ENCODE results near the gene MORF4L1. TPM values are rescaled to one million over a fixed set of nuclear protein-coding genes. Genes with fewer than 3 reads are reported as not detected.

The MORF4L1 gene
- total RNA-seq, 4 donors from 2014 or later, result 106 to 955 (median 278) TPM

- Histone ChIP-seq H3K36me3 (no peaks in the 10 kb centered on the region), H3K4me3 (no peak overlapping the region), H3K27ac (peak overlapping the region; percentile 72 to 80), H3K9me3 (no peaks in the 10 kb centered on the region), H3K27me3 (no peaks in the 10 kb centered on the region), H3K4me1 (peaks cover 13 to 15% of the 10 kb centered on the region in 2 donors)
- intact Hi-C loops (cut with DNase I; ENCODE audit: low total_unique reads), result no loop called here
- DNase-seq, result no peak
- TF ChIP-seq POLR2A (IDR thresholded peaks at IDR 0.05), result no peak
- TF ChIP-seq, protein P1, sequence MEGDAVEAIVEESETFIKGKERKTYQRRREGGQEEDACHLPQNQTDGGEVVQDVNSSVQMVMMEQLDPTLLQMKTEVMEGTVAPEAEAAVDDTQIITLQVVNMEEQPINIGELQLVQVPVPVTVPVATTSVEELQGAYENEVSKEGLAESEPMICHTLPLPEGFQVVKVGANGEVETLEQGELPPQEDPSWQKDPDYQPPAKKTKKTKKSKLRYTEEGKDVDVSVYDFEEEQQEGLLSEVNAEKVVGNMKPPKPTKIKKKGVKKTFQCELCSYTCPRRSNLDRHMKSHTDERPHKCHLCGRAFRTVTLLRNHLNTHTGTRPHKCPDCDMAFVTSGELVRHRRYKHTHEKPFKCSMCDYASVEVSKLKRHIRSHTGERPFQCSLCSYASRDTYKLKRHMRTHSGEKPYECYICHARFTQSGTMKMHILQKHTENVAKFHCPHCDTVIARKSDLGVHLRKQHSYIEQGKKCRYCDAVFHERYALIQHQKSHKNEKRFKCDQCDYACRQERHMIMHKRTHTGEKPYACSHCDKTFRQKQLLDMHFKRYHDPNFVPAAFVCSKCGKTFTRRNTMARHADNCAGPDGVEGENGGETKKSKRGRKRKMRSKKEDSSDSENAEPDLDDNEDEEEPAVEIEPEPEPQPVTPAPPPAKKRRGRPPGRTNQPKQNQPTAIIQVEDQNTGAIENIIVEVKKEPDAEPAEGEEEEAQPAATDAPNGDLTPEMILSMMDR (IDR thresholded peaks at IDR 0.05), result no peak
These were observed 45.2 kb downstream of the MORF4L1 start for GRCh38 chr15:78917888-78918287.

- TF ChIP-seq, protein P1 (IDR thresholded peaks at IDR 0.05), result no peak
- TF ChIP-seq POLR2A (IDR thresholded peaks at IDR 0.05), result no peak
These were observed 48.8 kb downstream of the MORF4L1 start for GRCh38 chr15:78921517-78921916.

DNA sequence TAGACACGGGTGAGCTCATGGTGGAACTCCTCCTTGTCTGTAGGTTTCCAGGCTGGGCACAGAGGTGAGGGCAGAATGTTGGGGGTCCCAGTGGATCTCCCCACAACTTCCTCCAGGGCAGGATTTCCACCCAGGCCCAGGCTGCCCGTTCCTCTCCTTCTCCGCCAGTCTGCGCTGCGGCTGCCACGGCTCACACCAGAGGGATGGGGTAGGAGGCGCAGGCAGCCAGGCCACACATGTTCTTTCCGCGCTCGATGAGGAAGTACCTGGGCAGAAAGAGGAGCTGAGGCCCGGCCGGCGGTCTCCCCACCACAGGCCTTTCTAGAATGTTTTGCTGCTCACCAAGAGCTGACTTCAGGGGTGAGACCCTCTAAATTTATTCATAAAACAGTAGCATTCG lies 49.2 kb downstream of the MORF4L1 start:
- Histone ChIP-seq H3K27ac (no peak overlapping the region), H3K4me3 (no peak overlapping the region), H3K4me1 (peaks cover 0 to 5% of the 10 kb centered on the region in 2 donors), H3K36me3 (no peaks in the 10 kb centered on the region), H3K9me3 (no peaks in the 10 kb centered on the region), H3K27me3 (no peaks in the 10 kb centered on the region)
- no peak for DNase-seq
- TF ChIP-seq, protein P1 (IDR thresholded peaks at IDR 0.05), result no peak
- TF ChIP-seq POLR2A (IDR thresholded peaks at IDR 0.05), result no peak
- intact Hi-C loops (cut with DNase I; ENCODE audit: low total_unique reads), result no loop called here

More at GRCh38 chr15:78921517-78921916, 48.8 kb downstream of the MORF4L1 start:
- peaks cover 0 to 5% of the 10 kb centered on the region in 2 donors for H3K4me1 ChIP-seq
- intact Hi-C loops (cut with DNase I; ENCODE audit: low total_unique reads), result no loop called here
- H3K4me3 ChIP-seq, result no peak overlapping the region
- H3K27me3 ChIP-seq, result no peaks in the 10 kb centered on the region
- H3K27ac ChIP-seq, result no peak overlapping the region
- DNase-seq, result no peak
- H3K9me3 ChIP-seq, result no peaks in the 10 kb centered on the region
- H3K36me3 ChIP-seq, result no peaks in the 10 kb centered on the region

DNA sequence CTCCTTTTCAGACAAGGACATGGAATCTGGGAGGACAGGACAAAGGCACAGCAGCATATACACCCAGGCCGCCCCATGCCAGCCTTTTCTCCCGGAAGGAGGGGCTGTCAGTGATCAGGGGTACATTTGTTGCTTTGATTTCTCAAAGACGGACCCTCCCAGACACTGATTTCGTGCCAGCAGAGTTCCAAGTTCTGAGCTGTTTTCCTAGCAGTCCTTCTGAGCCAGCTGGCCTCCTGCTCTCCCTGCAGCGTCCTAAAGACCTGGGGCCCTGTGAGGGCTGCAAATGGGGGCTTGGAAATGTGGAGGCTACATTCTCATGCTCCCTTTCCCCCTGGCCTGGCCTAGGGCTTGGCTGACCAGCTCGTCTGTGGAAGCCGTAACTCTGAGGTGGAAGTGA lies 49.8 kb downstream of the MORF4L1 start:
- intact Hi-C loops (cut with DNase I; ENCODE audit: low total_unique reads), result no loop called here
- no peak for DNase-seq
- Histone ChIP-seq H3K36me3 (no peaks in the 10 kb centered on the region), H3K4me3 (no peak overlapping the region), H3K27me3 (no peaks in the 10 kb centered on the region), H3K9me3 (no peaks in the 10 kb centered on the region), H3K4me1 (peaks cover 0 to 3% of the 10 kb centered on the region in 2 donors), H3K27ac (no peak overlapping the region)
- TF ChIP-seq POLR2A (IDR thresholded peaks at IDR 0.05), result no peak
- TF ChIP-seq, protein P1 (IDR thresholded peaks at IDR 0.05), result no peak

- Histone ChIP-seq H3K4me3 (no peak overlapping the region), H3K27me3 (no peaks in the 10 kb centered on the region), H3K4me1 (no peaks in the 10 kb centered on the region), H3K9me3 (no peaks in the 10 kb centered on the region), H3K27ac (no peak overlapping the region), H3K36me3 (no peaks in the 10 kb centered on the region)
- no peak for DNase-seq
- intact Hi-C loops (cut with DNase I; ENCODE audit: low total_unique reads), result no loop called here
- TF ChIP-seq POLR2A (IDR thresholded peaks at IDR 0.05), result no peak
- TF ChIP-seq, protein P1 (IDR thresholded peaks at IDR 0.05), result no peak
These were observed 50.3 kb downstream of the MORF4L1 start for GRCh38 chr15:78923015-78923414.

Data from uterus (tissue), 4 donors.